ENCODE data around the gene CKLF. TPM values are rescaled to one million over a fixed set of nuclear protein-coding genes. Genes with fewer than 3 reads are reported as not detected.

Gene CKLF
- total and polyA plus RNA-seq, 2 experiments from 2014 or later, result 16.6 to 25.6 TPM

GRCh38 chr16:66521951-66522771 lies 30.2 kb upstream of the CKLF start:
- Histone ChIP-seq H3K27me3 (no peaks in the 10 kb centered on the region), H3K36me3 (no peaks in the 10 kb centered on the region), H3K27ac (no peak overlapping the region), H3K4me3 (no peak overlapping the region), H3K4me1 (ENCODE audit: low read depth) (no peaks in the 10 kb centered on the region), H3K9me3 (ENCODE audit: low read depth) (no peaks in the 10 kb centered on the region)
- DNase-seq (ENCODE audit: low read depth in 1 of 2, low spot score in 1 of 2), result peak in 1 of 2 donors; percentile 83
- no peak for TF ChIP-seq CTCF (IDR thresholded peaks at IDR 0.05; ENCODE audit: low read depth, low read length)

- Histone ChIP-seq H3K36me3 (no peaks in the 10 kb centered on the region), H3K9me3 (ENCODE audit: low read depth) (no peaks in the 10 kb centered on the region), H3K4me1 (ENCODE audit: low read depth) (no peaks in the 10 kb centered on the region), H3K27ac (no peak overlapping the region), H3K27me3 (no peaks in the 10 kb centered on the region), H3K4me3 (no peak overlapping the region)
- DNase-seq (ENCODE audit: low read depth in 1 of 2, low spot score in 1 of 2), result no peak
- TF ChIP-seq CTCF (IDR thresholded peaks at IDR 0.05; ENCODE audit: low read depth, low read length), result no peak
Observed at GRCh38 chr16:66522816-66523590, 29.4 kb upstream of the CKLF start.

DNA sequence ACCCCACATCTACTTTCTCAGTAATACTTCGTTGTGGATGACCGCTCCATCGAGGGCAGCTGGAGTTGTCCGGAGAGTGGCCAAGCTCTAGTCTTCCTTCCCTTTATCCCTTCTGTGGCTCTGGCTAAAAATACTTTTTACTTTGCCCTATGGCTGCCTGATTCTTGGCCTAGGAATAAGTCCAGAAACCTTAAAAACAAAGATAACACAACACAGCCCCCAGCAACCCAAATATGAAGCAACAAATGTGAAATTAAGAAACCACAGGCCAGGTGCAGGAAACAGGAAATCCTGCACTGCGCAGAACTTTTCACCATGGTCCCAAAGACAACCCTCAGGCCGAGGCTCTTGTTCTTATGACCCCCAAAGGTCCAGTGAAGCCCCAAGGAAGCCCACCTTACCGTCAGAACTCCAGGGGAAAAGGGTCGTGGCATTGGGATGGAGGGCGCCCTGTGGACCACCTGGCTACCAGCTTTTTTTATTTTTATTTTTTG lies 28.5 kb upstream of the CKLF start:
- peak in 1 of 2 donors; percentile 55 for DNase-seq (ENCODE audit: low read depth in 1 of 2, low spot score in 1 of 2)
- H3K27ac ChIP-seq, result no peak overlapping the region
- H3K27me3 ChIP-seq, result no peaks in the 10 kb centered on the region
- TF ChIP-seq CTCF (IDR thresholded peaks at IDR 0.05; ENCODE audit: low read depth, low read length), result no peak
- H3K36me3 ChIP-seq, result peaks cover 6% of the 10 kb centered on the region
- no peak overlapping the region for H3K4me3 ChIP-seq
- no peaks in the 10 kb centered on the region for H3K4me1 ChIP-seq (ENCODE audit: low read depth)
- H3K9me3 ChIP-seq (ENCODE audit: low read depth), result no peaks in the 10 kb centered on the region

DNA sequence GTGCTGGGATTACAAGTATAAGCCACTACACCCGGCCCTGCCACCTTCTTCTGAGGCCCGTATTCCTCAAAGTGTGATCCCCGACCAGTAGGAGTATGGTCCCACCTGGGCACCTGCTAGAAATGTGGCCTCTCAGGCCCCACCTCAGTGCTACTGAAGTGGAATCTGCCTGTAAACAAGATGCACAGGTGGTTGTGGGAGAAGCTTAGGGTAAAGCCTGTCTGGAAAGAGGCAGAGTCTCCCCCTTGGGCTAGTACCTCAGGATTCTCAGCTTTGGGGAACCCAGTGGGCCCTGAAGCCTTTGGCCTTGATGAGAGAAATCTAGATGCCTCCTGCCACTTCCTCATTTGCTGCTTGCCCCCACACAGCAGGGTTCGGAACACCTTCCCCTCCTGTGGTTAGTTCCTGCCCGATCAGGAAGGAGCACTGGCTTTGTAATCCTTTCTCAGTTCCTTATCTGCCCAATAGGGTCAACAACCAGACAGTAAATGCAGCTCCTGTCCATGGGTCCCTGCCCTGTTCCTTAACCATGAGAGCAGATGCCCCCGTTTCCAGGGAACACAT lies 27.7 kb upstream of the CKLF start:
- no peak for DNase-seq (ENCODE audit: low read depth in 1 of 2, low spot score in 1 of 2)
- Histone ChIP-seq H3K9me3 (ENCODE audit: low read depth) (no peaks in the 10 kb centered on the region), H3K27me3 (no peaks in the 10 kb centered on the region), H3K4me1 (ENCODE audit: low read depth) (no peaks in the 10 kb centered on the region), H3K36me3 (peaks cover 6% of the 10 kb centered on the region), H3K27ac (no peak overlapping the region), H3K4me3 (no peak overlapping the region)
- TF ChIP-seq CTCF (IDR thresholded peaks at IDR 0.05; ENCODE audit: low read depth, low read length), result no peak

GRCh38 chr16:66525396-66526180 lies 26.8 kb upstream of the CKLF start:
- no peak for TF ChIP-seq CTCF (IDR thresholded peaks at IDR 0.05; ENCODE audit: low read depth, low read length)
- H3K27me3 ChIP-seq, result no peaks in the 10 kb centered on the region
- H3K36me3 ChIP-seq, result peaks cover 14% of the 10 kb centered on the region
- H3K27ac ChIP-seq, result no peak overlapping the region
- DNase-seq (ENCODE audit: low read depth in 1 of 2, low spot score in 1 of 2), result peak in 1 of 2 donors; percentile 58
- no peaks in the 10 kb centered on the region for H3K4me1 ChIP-seq (ENCODE audit: low read depth)
- no peaks in the 10 kb centered on the region for H3K9me3 ChIP-seq (ENCODE audit: low read depth)
- no peak overlapping the region for H3K4me3 ChIP-seq
